ENCODE results near the gene BPIFB2. TPM values are rescaled to one million over a fixed set of nuclear protein-coding genes. Genes with fewer than 3 reads are reported as not detected.
"Not testable (repeated sequence)": the region's sequence is repeated elsewhere in the genome, so short reads cannot be mapped to it uniquely, and the experiment has no call there.

BPIFB2 gene
- polyA plus RNA-seq, 1 donor = not detected

- DNase-seq (ENCODE audit: low read depth) = no peak
These were observed 37.2 kb upstream of the BPIFB2 start for GRCh38 chr20:32970115-32970972.

- no peak for DNase-seq (ENCODE audit: low read depth)
These were observed 36.6 kb upstream of the BPIFB2 start for GRCh38 chr20:32970973-32971300.

GRCh38 chr20:32971703-32972161 lies 35.8 kb upstream of the BPIFB2 start:
- no peak for DNase-seq (ENCODE audit: low read depth)

- peak; percentile 6 for DNase-seq (ENCODE audit: low read depth)
These were observed 35.1 kb upstream of the BPIFB2 start for GRCh38 chr20:32972181-32973076.

- no peak for DNase-seq (ENCODE audit: low read depth)
These were observed 34.3 kb upstream of the BPIFB2 start for GRCh38 chr20:32973077-32973717.

- not testable (repeated sequence) for DNase-seq (ENCODE audit: low read depth)
These were observed 33.1 kb upstream of the BPIFB2 start for GRCh38 chr20:32974204-32975064.

- not testable (repeated sequence) for DNase-seq (ENCODE audit: low read depth)
These were observed 32.4 kb upstream of the BPIFB2 start for GRCh38 chr20:32975121-32975520.

GRCh38 chr20:32975698-32976674 lies 31.5 kb upstream of the BPIFB2 start:
- DNase-seq (ENCODE audit: low read depth) = no peak

- DNase-seq (ENCODE audit: low read depth) = no peak
These were observed 30.8 kb upstream of the BPIFB2 start for GRCh38 chr20:32976746-32977145.

- DNase-seq (ENCODE audit: low read depth) = no peak
These were observed 30.1 kb upstream of the BPIFB2 start for GRCh38 chr20:32977281-32978008.

GRCh38 chr20:32978009-32978335 lies 29.5 kb upstream of the BPIFB2 start:
- DNase-seq (ENCODE audit: low read depth) = no peak

GRCh38 chr20:32979201-32979998 lies 28.1 kb upstream of the BPIFB2 start:
- DNase-seq (ENCODE audit: low read depth) = no peak

- no peak for DNase-seq (ENCODE audit: low read depth)
These were observed 27.2 kb upstream of the BPIFB2 start for GRCh38 chr20:32980131-32980941.

GRCh38 chr20:32980990-32981389 lies 26.5 kb upstream of the BPIFB2 start:
- no peak for DNase-seq (ENCODE audit: low read depth)

- DNase-seq (ENCODE audit: low read depth) = no peak
These were observed 24.7 kb upstream of the BPIFB2 start for GRCh38 chr20:32982617-32983458.

- DNase-seq (ENCODE audit: low read depth) = no peak
These were observed 23.9 kb upstream of the BPIFB2 start for GRCh38 chr20:32983459-32984112.
